Endothelial cell of umbilical vein (primary cell): ENCODE data around the gene FAM234B. TPM values are rescaled to one million over a fixed set of nuclear protein-coding genes. Genes with fewer than 3 reads are reported as not detected.

Source experiments
- BruUV-seq: library from RNA; stranded (reverse); fragments of 400-500 nt; replicated peaks from 2 replicates; lab custom pipeline; 2021; lab: Mats Ljungman, UMichigan
- CTCF ChIA-PET: fragments of 300-600, 350-600 bp; sonication (Branson Sonifier 250); formaldehyde crosslinking; loops from one replicate; lab custom pipeline; 2021; ENCODE audit warnings: antibody characterized with exemption, inconsistent platforms; lab: Charles Lee
- POLR2A ChIA-PET: fragments of 300-600, 350-600 bp; sonication (Branson Sonifier 250); formaldehyde crosslinking; loops from one replicate; lab custom pipeline; 2021; ENCODE audit warnings: antibody characterized with exemption, inconsistent platforms; lab: Charles Lee
- DNase-seq: peaks from one replicate; pipeline ENCODE4 v3.0.0-alpha.2; 2011; ENCODE audit warnings: low read depth, low spot score
- FAIRE-seq: peaks from 2 replicates; lab custom pipeline; 2011; peaks lifted over from hg19 to GRCh38; lab: Jason Lieb, UNC
- H2AFZ ChIP-seq: 2 replicates; pipeline ENCODE4 v1.6.0; 2012; ENCODE audit warnings: low read depth, low read length, control low read depth, inconsistent platforms
- H3K27ac ChIP-seq: 2 replicates; pipeline ENCODE4 v1.5.1; 2011; ENCODE audit warnings: low read depth, mild to moderate bottlenecking, control low read depth, low read length, moderate library complexity; ENCODE audit not compliant: insufficient read depth
- H3K27me3 ChIP-seq, 2 experiments: 2 replicates each; pipeline versions ENCODE4 v1.6.0 to v1.6.1; 2011; ENCODE audit warnings: low read length in 2 of 2, mixed read lengths in 1 of 2; ENCODE audit not compliant: control insufficient read depth in 2 of 2, insufficient read depth in 2 of 2
- H3K36me3 ChIP-seq, 2 experiments: 2 replicates in 1 of 2; 3 replicates in 1 of 2; pipeline ENCODE4 v1.5.1; 2011; ENCODE audit warnings: low read length in 2 of 2, mild to moderate bottlenecking in 1 of 2, moderate library complexity in 1 of 2; ENCODE audit not compliant: control insufficient read depth in 2 of 2, insufficient read depth in 2 of 2; ENCODE audit errors: extremely low read depth in 1 of 2
- H3K4me1 ChIP-seq: 3 replicates; pipeline ENCODE4 v1.5.1; 2011; ENCODE audit warnings: mild to moderate bottlenecking, low read length; ENCODE audit not compliant: control insufficient read depth, insufficient read depth; ENCODE audit errors: extremely low read depth
- H3K4me2 ChIP-seq: 2 replicates; pipeline ENCODE4 v1.6.1; 2011; ENCODE audit warnings: low read length, control low read depth, mixed read lengths; ENCODE audit not compliant: insufficient read depth
- H3K4me3 ChIP-seq, 3 experiments: fragments of 200-600 bp in 1 of 3; sonication (generic), shearing (Covaris generic) in 1 of 3; replicated peaks in 1 of 3; 2 replicates each; pipeline ENCODE4 v1.5.1; 2011 to 2016; ENCODE audit warnings: control low read depth in 3 of 3, low read length in 3 of 3, mild to moderate bottlenecking in 2 of 3, inconsistent platforms in 1 of 3, low read depth in 1 of 3, moderate library complexity in 1 of 3; ENCODE audit not compliant: insufficient read depth in 1 of 3
- H3K79me2 ChIP-seq: 2 replicates; pipeline ENCODE4 v1.6.0; 2012; ENCODE audit warnings: low read length, inconsistent platforms; ENCODE audit not compliant: control insufficient read depth, insufficient read depth
- H3K9ac ChIP-seq: replicated peaks from 2 replicates; pipeline ENCODE3; 2011; ENCODE audit warnings: low read length, control low read depth; ENCODE audit not compliant: insufficient read depth; ENCODE audit errors: extremely low read depth
- H3K9me1 ChIP-seq: replicated peaks from 3 replicates; pipeline ENCODE4 v1.6.0; 2011; ENCODE audit warnings: mild to moderate bottlenecking, low read length; ENCODE audit not compliant: control insufficient read depth, insufficient read depth; ENCODE audit errors: extremely low read depth
- H3K9me3 ChIP-seq: replicated peaks from 2 replicates; pipeline ENCODE4 v1.5.1; 2012; ENCODE audit warnings: low read length, inconsistent platforms; ENCODE audit not compliant: control insufficient read depth, insufficient read depth
- H4K20me1 ChIP-seq: replicated peaks from 2 replicates; pipeline ENCODE3; 2011; ENCODE audit warnings: mild to moderate bottlenecking, low read length; ENCODE audit not compliant: control insufficient read depth, insufficient read depth; ENCODE audit errors: extremely low read depth
- CTCF ChIP-seq, 2 donors: IDR thresholded peaks; 1 replicate in 1 of 2; 2 replicates in 1 of 2; pipeline ENCODE4 v1.5.1; 2011; ENCODE audit warnings: low read length in 2 of 2, mild to moderate bottlenecking in 2 of 2, moderate library complexity in 2 of 2, control low read depth in 1 of 2, inconsistent platforms in 1 of 2, low read depth in 1 of 2; ENCODE audit not compliant: insufficient read depth in 1 of 2; ENCODE audit errors: extremely low read depth in 1 of 2
- EZH2 ChIP-seq: IDR thresholded peaks from 2 replicates; pipeline ENCODE4 v1.6.1; 2012; ENCODE audit warnings: borderline replicate concordance, low read depth, mild to moderate bottlenecking, moderate library complexity, low read length, inconsistent platforms; ENCODE audit not compliant: severe bottlenecking
- FOS ChIP-seq: IDR thresholded peaks from 2 replicates; pipeline ENCODE4 v1.6.1; 2011; ENCODE audit warnings: mild to moderate bottlenecking, low read length, moderate library complexity, borderline replicate concordance; ENCODE audit not compliant: insufficient read depth
- GATA2 ChIP-seq: IDR thresholded peaks from 2 replicates; pipeline ENCODE4 v1.7.0; 2011; ENCODE audit warnings: low read depth, mild to moderate bottlenecking, moderate library complexity, mixed read lengths, low read length; ENCODE audit not compliant: insufficient read length, insufficient read depth
- JUN ChIP-seq: IDR thresholded peaks from 2 replicates; pipeline ENCODE4 v1.6.1; 2011; ENCODE audit warnings: borderline replicate concordance, low read depth; ENCODE audit not compliant: insufficient read length, insufficient read depth
- MAX ChIP-seq: IDR thresholded peaks from 2 replicates; pipeline ENCODE4 v1.6.1; 2011; ENCODE audit not compliant: insufficient read depth, insufficient read length
- MYC ChIP-seq: IDR thresholded peaks from one replicate; pipeline ENCODE4 v1.6.1; 2011; ENCODE audit warnings: mild to moderate bottlenecking, low read depth, low read length
- POLR2A ChIP-seq: IDR thresholded peaks from 2 replicates; pipeline ENCODE4 v1.6.1; 2012; ENCODE audit warnings: low read depth, mild to moderate bottlenecking, control low read depth, low read length
- POLR2AphosphoS5 ChIP-seq: IDR thresholded peaks from 2 replicates; pipeline ENCODE4 v1.6.1; 2012; ENCODE audit warnings: low read depth, mild to moderate bottlenecking, control low read depth, low read length, moderate library complexity; ENCODE audit not compliant: insufficient read depth
- dilution Hi-C: fragments of 300-500 bp; cut with MboI; formaldehyde crosslinking; loops from one replicate; pipeline ENCODE4 v1.15.0; 2019; ENCODE audit warnings: low sequenced_read_pairs; ENCODE audit not compliant: extremely low pct_ligation_motif_present
- intact Hi-C: fragments of 100-400 bp; cut with micrococcal nuclease; formaldehyde crosslinking; loops from one replicate; pipeline ENCODE4 v1.10.0; 2022
- polyA plus RNA-seq, 4 experiments: library from polyadenylated mRNA; depleted of rRNA in 3 of 4; stranded (reverse) in 3 of 4; unstranded in 1 of 4; fragments of >200 nt; gene quantifications; 2 replicates each; pipeline versions ENCODE4 v1.2.1 to v1.2.3, GENCODE V29; 2011 to 2012; ENCODE audit warnings: missing spikeins in 1 of 4
- total RNA-seq: library from RNA; stranded (reverse); gene quantifications from 2 replicates; pipeline ENCODE4 v1.2.3, GENCODE V29; 2021

Gene FAM234B
- total and polyA plus RNA-seq, 2 donors (not counting 3 experiments of a cell fraction or from before 2014, with no cell fraction given): 4.9 to 13.2 TPM

GRCh38 chr12:13080266-13080665, 36.1 kb downstream of the FAM234B start:
- FAIRE-seq (no peak), DNase-seq (peak; percentile 61)
- Histone ChIP-seq H3K79me2 (no peaks in the 10 kb centered on the region), H3K27ac (peak overlapping the region; percentile 69), H3K9me3 (no peaks in the 10 kb centered on the region), H3K4me2 (no peak overlapping the region), H3K9ac (no peak overlapping the region), H4K20me1 (no peaks in the 10 kb centered on the region), H3K9me1 (no peaks in the 10 kb centered on the region), H3K4me3 (no peak overlapping the region), H3K4me1 (peaks cover 12% of the 10 kb centered on the region), H3K36me3 (no peaks in the 10 kb centered on the region), H3K27me3 (no peaks in the 10 kb centered on the region), H2AFZ (no peak overlapping the region)
- TF ChIP-seq POLR2AphosphoS5 (no peak), POLR2A (no peak), EZH2 (no peak), JUN (no peak), MAX (no peak), FOS (no peak), GATA2 (no peak), CTCF (IDR thresholded peaks at IDR 0.05; ENCODE audit: extremely low read depth in 1 of 2, insufficient read depth in 1 of 2, low read depth in 1 of 2, low read length in 2 of 2) (no peak), MYC (no peak)
- dilution Hi-C loops: no loop called here
- no TSS peak for BruUV-seq
- intact Hi-C loops: no loop called here
- CTCF ChIA-PET: interaction anchor here (0.9 to 1.9 kb wide), 16 partner anchors 9 to 176 kb away, joined by 3 to 23 read pairs (median 7); partner anchors contain the start of gene FAM234B
- POLR2A ChIA-PET: no interaction called here
